ENCODE data around the gene NENF. TPM values are rescaled to one million over a fixed set of nuclear protein-coding genes. Genes with fewer than 3 reads are reported as not detected.

Gene NENF
- total RNA-seq, 1 donor from 2014 or later = 106 TPM

GRCh38 chr1:212454741-212455140 lies 22.0 kb downstream of the NENF start:
- no peak for ATAC-seq (ENCODE audit: poor library complexity)
- intact Hi-C loops (cut with DNase I) = loop anchor here (2.0 to 5.0 kb wide), 2 partner anchors 87 to 388 kb away; no protein-coding TSS in a partner anchor
- no peak for DNase-seq

- intact Hi-C loops (cut with DNase I) = loop anchor here (2.0 kb wide), 1 partner anchor 389 kb away; no protein-coding TSS in a partner anchor
- ATAC-seq (ENCODE audit: poor library complexity) (no peak), DNase-seq (no peak)
Observed at GRCh38 chr1:212455401-212455800, 22.7 kb downstream of the NENF start.

GRCh38 chr1:212455803-212456528 lies 23.2 kb downstream of the NENF start:
- ATAC-seq (ENCODE audit: poor library complexity) (peak; percentile 85), DNase-seq (peak; percentile 91)
- intact Hi-C loops (cut with DNase I) = loop anchor here (2.0 kb wide), 1 partner anchor 389 kb away; no protein-coding TSS in a partner anchor

GRCh38 chr1:212457740-212458338 lies 25.1 kb downstream of the NENF start:
- intact Hi-C loops (cut with DNase I) = no loop called here
- ATAC-seq (ENCODE audit: poor library complexity) = peak; percentile 3

GRCh38 chr1:212458817-212459216 lies 26.1 kb downstream of the NENF start:
- ATAC-seq (ENCODE audit: poor library complexity) = no peak
- intact Hi-C loops (cut with DNase I) = no loop called here
- DNase-seq = no peak

More at GRCh38 chr1:212457740-212458338, 25.1 kb downstream of the NENF start:
- no peak for DNase-seq

- intact Hi-C loops (cut with DNase I) = no loop called here
- no peak for ATAC-seq (ENCODE audit: poor library complexity)
- DNase-seq = no peak
Observed at GRCh38 chr1:212459656-212460055, 26.9 kb downstream of the NENF start.

- ATAC-seq (ENCODE audit: poor library complexity) (no peak), DNase-seq (no peak)
- intact Hi-C loops (cut with DNase I) = no loop called here
Observed at GRCh38 chr1:212460376-212460775, 27.7 kb downstream of the NENF start.

- DNase-seq (no peak), ATAC-seq (ENCODE audit: poor library complexity) (no peak)
- intact Hi-C loops (cut with DNase I) = no loop called here
Observed at GRCh38 chr1:212461916-212462660, 29.4 kb downstream of the NENF start.

GRCh38 chr1:212463565-212464285 lies 31.0 kb downstream of the NENF start:
- intact Hi-C loops (cut with DNase I) = no loop called here
- ATAC-seq (ENCODE audit: poor library complexity) (no peak), DNase-seq (no peak)

- intact Hi-C loops (cut with DNase I) = no loop called here
- ATAC-seq (ENCODE audit: poor library complexity) (no peak), DNase-seq (no peak)
Observed at GRCh38 chr1:212465311-212465710, 32.6 kb downstream of the NENF start.

- ATAC-seq (ENCODE audit: poor library complexity) (no peak), DNase-seq (no peak)
- intact Hi-C loops (cut with DNase I) = no loop called here
Observed at GRCh38 chr1:212466437-212466836, 33.7 kb downstream of the NENF start.

- ATAC-seq (ENCODE audit: poor library complexity) = no peak
- intact Hi-C loops (cut with DNase I) = no loop called here
- no peak for DNase-seq
Observed at GRCh38 chr1:212466898-212467650, 34.4 kb downstream of the NENF start.

- intact Hi-C loops (cut with DNase I) = no loop called here
- ATAC-seq (ENCODE audit: poor library complexity) (no peak), DNase-seq (no peak)
Observed at GRCh38 chr1:212467843-212468482, 35.2 kb downstream of the NENF start.

GRCh38 chr1:212470059-212470458 lies 37.3 kb downstream of the NENF start:
- peak; percentile 83 for DNase-seq
- peak; percentile 92 for ATAC-seq (ENCODE audit: poor library complexity)
- intact Hi-C loops (cut with DNase I) = loop anchor here (10.0 kb wide), 1 partner anchor 315 kb away; no protein-coding TSS in a partner anchor

- no peak for ATAC-seq (ENCODE audit: poor library complexity)
- DNase-seq = no peak
- intact Hi-C loops (cut with DNase I) = loop anchor here (10.0 kb wide), 1 partner anchor 314 kb away; no protein-coding TSS in a partner anchor
Observed at GRCh38 chr1:212471286-212471685, 38.6 kb downstream of the NENF start.

GRCh38 chr1:212471891-212472675 lies 39.4 kb downstream of the NENF start:
- no peak for ATAC-seq (ENCODE audit: poor library complexity)

GRCh38 chr1:212473729-212474128 lies 41.0 kb downstream of the NENF start:
- intact Hi-C loops (cut with DNase I) = loop anchor here (10.0 kb wide), 1 partner anchor 311 kb away; no protein-coding TSS in a partner anchor
- ATAC-seq (ENCODE audit: poor library complexity) (no peak), DNase-seq (no peak)

More at GRCh38 chr1:212471891-212472675, 39.4 kb downstream of the NENF start:
- no peak for DNase-seq
- intact Hi-C loops (cut with DNase I) = loop anchor here (10.0 kb wide), 1 partner anchor 313 kb away; no protein-coding TSS in a partner anchor

Measured in Right ventricle myocardium superior (tissue), 1 donor.